Stimulated activated CD8-positive, alpha-beta memory T cell treated with anti-CD3 and anti-CD28 coated beads, Interleukin-2, amount 100 ng/mL, for 48 hours (primary cell): Measurements from ENCODE around the gene KCNH1.

Source experiments
- DNase-seq, 2 donors: peaks; one replicate each; pipeline ENCODE4 v3.0.0-alpha.2; 2020; ENCODE audit warnings: low read depth in 2 of 2

The KCNH1 gene

DNA sequence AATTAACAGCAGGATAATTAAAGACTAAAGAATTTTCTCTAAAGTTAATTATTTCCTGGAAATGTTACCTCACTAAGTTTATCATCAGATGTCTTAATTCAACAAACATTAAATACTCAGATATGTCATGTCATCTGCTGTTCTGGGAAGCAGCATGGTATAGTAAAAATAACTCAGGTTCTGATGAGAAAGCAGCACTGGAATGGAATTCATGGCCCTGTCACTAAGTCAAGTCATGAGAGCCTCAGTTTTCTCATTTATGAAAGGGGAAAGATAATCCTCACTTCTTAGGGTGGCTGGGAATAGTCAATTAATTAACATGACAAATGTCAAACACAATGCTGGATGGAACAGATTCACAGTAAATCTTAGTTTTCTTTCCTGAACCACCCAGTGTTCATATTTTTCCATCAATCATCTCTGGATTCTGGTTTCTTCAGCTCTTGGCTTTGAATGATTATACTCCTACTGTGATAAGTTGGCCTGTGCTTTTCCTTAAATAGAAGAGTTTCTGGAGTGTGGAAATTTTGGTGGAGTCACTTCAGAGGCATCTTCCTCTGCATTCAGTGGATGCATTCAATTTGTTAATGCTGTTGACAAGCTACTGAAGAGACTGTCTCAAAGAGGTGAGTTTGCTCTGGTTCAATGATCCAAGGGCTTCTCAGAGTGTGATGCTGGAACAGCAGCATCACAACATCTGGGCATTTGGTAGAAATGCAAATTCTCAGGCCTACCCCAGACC lies 319.4 kb downstream of the KCNH1 start:
- no peak for DNase-seq

DNA sequence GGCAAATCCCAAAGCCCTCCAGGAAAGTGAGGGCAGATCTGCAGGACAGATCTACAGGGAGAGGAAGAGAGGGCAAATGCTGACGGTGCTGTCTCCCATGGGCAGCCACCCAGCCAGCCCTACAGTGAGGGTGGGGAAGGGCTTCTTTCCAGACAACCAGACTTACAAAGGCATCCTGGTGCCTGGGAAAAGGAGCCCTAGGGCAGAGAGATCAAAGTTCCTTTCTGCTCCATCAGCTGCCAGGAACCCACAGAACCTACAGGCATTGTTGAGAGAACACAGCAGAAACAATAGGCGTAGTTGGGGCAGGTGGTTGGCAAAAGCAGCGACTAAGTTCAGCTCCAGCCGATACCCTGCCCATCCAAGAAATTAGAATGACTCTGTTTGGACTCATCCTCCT lies 332.4 kb downstream of the KCNH1 start:
- no peak for DNase-seq

GRCh38 chr1:210800756-210801155 lies 333.2 kb downstream of the KCNH1 start:
- DNase-seq = no peak

DNA sequence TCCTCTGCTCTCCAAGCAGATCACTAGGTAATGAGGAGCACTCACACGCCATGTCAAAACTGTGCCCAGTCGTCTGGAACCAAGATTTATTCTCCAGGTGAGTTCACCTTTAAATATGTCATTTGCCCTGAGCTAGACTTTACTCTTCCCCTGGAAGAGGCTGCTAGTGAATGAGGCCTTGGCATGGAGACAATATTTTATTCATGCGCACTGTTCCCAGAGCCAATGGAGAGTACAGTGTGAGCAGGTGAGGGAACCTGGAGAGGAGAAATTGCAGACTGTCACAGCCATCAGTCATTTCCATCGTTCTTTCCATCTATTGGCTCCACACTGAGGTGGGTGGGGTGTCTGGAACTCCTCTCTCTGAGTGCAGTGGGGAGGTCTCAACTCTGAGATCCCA lies 333.6 kb downstream of the KCNH1 start:
- no peak for DNase-seq

- no peak for DNase-seq
These were observed 336.5 kb downstream of the KCNH1 start for GRCh38 chr1:210797422-210797821.

GRCh38 chr1:210796421-210796820 lies 337.5 kb downstream of the KCNH1 start:
- no peak for DNase-seq

DNA sequence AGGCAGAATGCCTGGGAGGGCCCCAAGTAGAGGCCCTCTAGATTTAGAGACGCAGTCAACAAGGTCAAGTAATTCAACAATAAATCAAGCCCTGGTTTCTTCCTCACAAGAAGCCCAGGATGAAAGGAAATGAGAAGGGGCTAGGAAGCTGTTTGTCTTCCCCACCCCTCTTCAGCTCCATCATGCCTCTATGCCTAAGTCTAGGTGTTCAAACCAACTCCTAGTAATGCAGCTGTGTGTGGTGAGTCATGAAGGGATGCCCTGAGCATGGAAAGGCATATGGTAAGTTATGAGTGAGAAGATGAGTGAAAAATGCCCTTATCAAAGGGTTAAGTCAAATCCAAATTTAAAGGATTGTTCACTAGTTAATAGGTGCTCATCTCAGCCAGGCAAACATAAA lies 339.5 kb downstream of the KCNH1 start:
- no peak for DNase-seq

DNA sequence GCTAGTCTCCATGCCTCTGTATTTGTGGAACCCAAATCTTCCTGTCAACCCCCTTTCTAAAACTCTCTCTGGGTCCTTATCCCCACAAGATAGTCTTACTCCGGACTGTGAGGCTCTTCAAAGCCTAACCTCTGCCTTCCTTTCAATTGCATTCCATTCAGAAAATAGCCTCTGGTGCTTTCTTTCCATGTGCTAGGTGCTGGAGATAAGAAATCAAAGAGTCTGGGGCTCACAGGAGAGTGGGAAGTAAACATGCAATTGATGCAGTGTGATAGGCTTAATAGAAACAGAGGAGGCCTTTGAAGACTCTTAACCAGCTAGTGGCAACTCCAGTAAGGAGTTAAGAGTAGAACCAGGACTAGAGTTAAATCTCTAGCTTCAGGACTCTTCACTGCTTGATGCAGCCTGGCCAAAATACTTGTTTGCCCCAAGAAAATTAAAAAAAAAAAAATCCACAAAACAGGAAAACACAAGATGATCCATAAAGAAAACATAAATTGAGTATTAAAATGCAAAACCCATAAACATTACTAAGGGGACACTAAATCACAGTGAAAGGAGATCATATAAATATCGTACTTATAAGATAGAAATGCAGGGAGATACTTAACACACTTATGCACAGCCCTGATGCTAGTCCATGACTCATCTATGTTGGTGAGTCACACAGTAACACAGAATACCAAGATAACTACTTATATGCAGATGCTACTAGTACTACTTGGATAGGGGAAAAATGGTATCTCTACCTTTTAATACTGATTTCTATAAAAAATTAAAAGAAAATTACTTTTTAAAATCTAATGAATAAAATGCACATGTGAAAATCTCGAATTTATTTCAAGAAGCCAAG lies 341.5 kb downstream of the KCNH1 start:
- no peak for DNase-seq

- no peak for DNase-seq
These were observed 343.8 kb downstream of the KCNH1 start for GRCh38 chr1:210790196-210790595.

DNA sequence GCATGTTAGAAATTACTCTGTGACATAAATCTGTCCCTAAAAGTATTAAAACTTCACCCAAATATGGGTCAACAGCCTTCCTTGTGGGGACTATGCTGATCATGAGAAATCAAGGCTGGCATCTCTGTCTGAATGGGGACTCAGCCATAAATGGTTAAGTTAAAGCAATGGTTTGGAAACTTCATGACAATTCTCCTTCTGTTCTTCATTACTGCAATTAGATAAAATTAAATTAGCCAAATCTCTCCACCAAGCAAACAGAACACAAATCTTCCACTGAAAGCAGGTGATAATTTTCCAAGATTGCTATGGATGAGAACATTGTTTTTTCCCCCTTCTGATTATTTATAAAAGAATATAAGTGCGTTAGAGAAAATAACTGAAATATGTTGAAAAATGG lies 346.1 kb downstream of the KCNH1 start:
- DNase-seq = no peak

DNA sequence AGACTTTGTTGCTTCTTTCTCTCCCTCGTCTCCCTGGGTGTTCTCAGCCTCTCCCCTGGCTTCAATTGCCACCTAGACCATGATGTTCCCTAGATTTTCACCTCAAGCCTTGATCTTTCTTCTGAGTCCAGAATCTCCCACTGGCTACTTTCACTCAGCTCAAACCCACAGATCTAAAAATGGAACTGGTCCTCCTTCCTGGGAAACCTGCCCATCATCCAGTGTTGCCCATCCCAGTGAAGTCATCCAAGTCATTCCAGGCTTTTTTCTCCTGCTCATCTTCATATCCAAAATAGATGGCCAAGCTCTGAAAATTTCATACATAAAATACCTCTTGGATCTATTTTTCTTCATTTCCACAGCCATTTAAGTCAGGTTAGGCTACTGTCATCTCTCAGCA lies 347.4 kb downstream of the KCNH1 start:
- no peak for DNase-seq

GRCh38 chr1:210783925-210784324 lies 350.0 kb downstream of the KCNH1 start:
- DNase-seq = no peak

DNA sequence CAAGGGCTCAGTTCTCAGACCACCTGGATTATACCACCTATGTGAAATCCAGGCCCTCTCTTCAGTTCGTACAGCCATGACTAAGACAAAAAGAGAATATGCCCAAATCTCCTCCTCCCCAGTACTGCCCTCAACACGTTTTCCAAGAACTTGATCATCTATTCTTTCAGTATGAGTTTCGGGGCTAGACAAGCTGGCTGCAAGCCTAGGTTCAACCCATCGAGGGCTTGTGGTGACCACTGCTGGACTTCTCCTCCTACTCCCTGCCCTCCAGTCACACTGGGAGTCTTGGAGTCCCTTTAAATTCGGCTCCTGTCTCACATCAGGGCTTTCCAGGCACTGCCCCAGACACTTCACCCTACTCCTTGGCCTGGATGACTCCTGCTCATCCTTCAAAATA lies 352.3 kb downstream of the KCNH1 start:
- DNase-seq = no peak

DNA sequence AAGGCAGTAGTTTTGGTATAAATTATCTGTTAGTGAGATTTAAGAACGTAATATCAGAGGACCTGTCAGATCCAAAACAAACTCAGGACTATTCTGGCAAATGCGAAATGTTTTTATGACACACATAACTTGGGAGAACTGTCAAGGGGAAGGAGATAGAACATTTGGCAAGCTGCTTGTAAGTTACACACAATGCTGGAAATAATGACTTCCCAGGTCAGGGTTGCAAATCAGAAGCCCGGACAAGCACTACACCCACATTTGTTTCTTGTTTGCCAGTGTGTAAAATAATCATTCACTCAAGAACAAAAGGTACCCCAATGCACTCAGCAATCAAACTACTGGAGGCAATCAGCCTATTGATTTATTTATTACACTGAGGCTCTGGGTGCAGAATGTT lies 354.7 kb downstream of the KCNH1 start:
- DNase-seq = no peak

GRCh38 chr1:210777914-210778313 lies 356.0 kb downstream of the KCNH1 start:
- no peak for DNase-seq

GRCh38 chr1:210776712-210777111 lies 357.2 kb downstream of the KCNH1 start:
- no peak for DNase-seq

- DNase-seq = no peak
These were observed 358.7 kb downstream of the KCNH1 start for GRCh38 chr1:210775289-210775688.

GRCh38 chr1:210773450-210773849 lies 360.5 kb downstream of the KCNH1 start:
- DNase-seq = no peak

DNA sequence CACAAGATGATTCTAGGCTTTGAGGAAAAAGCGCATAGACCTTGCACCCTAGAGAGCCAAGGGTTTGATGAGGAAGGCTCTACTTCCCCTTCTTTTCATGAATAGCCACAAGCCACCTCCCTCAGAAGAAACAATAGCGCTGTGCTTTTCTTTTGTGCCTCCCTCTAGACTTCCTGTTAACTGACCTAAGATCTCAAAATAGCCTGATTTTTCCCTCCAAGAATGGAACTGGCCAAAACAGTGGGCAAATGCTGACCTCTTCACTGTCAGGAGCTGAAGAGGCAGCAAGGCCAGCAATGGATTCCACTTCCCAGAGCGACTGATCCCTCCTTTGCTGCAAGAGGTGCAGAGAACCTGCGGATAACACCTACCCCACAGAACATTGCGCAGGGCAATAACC lies 362.8 kb downstream of the KCNH1 start:
- DNase-seq = no peak

DNA sequence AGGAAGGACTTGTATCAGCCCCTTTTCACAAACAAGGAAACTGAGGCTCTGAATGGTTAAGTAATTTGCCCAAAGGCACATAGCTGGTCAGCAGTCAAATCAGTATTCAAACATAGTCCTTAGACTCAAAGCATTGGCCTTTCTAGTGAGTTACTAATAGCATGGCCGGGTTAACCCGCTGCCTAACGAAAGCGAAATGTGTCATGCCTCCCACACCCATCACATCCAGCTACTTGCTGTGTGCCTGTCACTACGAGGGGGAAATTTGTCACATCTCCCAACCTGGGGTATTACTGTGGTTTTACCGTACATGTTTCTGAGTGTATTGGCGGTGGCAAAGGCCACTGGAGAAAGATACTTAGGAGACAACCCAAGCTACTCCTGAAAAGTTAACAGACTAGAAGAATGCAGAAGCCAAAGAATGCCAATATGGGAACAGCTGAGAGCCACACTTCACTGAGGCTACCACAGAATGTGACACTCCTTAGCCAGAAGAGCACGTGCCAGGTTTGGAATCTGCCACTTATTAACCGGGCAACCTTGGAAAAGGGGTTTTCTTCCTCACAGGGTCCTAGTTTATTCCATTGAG lies 363.5 kb downstream of the KCNH1 start:
- no peak for DNase-seq

- DNase-seq = no peak
These were observed 364.5 kb downstream of the KCNH1 start for GRCh38 chr1:210769473-210769872.

GRCh38 chr1:210764536-210764935 lies 369.4 kb downstream of the KCNH1 start:
- DNase-seq = no peak

- DNase-seq = no peak
These were observed 375.2 kb downstream of the KCNH1 start for GRCh38 chr1:210758761-210759160.
